Epithelial cell of esophagus (primary cell): Measurements from ENCODE around the gene MICAL3.

ENCODE experiments used
- DNase-seq: peaks from one replicate; pipeline ENCODE4 v3.0.0; 2010; ENCODE audit warnings: low read depth
- H3K4me3 ChIP-seq: 2 replicates; pipeline ENCODE4 v1.5.1; 2011; ENCODE audit warnings: mild to moderate bottlenecking, low read length, control low read depth
- CTCF ChIP-seq: IDR thresholded peaks from 2 replicates; pipeline ENCODE4 v1.5.1; 2011; ENCODE audit warnings: low read depth, mild to moderate bottlenecking, low read length, control low read depth, inconsistent platforms; ENCODE audit not compliant: insufficient read depth; ENCODE audit errors: missing control alignments

Gene MICAL3

GRCh38 chr22:17866127-17866526 lies 158.2 kb downstream of the MICAL3 start:
- DNase-seq, result no peak
- no peak overlapping the region for H3K4me3 ChIP-seq

GRCh38 chr22:17865183-17866055 lies 158.9 kb downstream of the MICAL3 start:
- H3K4me3 ChIP-seq, result no peak overlapping the region
- no peak for DNase-seq
- TF ChIP-seq CTCF, result no peak

More at GRCh38 chr22:17866127-17866526, 158.2 kb downstream of the MICAL3 start:
- no peak for TF ChIP-seq CTCF

- TF ChIP-seq CTCF, result no peak
- DNase-seq, result no peak
- no peak overlapping the region for H3K4me3 ChIP-seq
Observed at GRCh38 chr22:17864398-17865182, 159.8 kb downstream of the MICAL3 start.

- TF ChIP-seq CTCF, result no peak
- DNase-seq, result no peak
- no peak overlapping the region for H3K4me3 ChIP-seq
Observed at GRCh38 chr22:17862646-17863181, 161.6 kb downstream of the MICAL3 start.

- H3K4me3 ChIP-seq, result no peak overlapping the region
- DNase-seq, result no peak
- TF ChIP-seq CTCF, result no peak
Observed at GRCh38 chr22:17861909-17862308, 162.5 kb downstream of the MICAL3 start.

GRCh38 chr22:17860220-17860965 lies 164.0 kb downstream of the MICAL3 start:
- no peak for DNase-seq
- TF ChIP-seq CTCF, result no peak
- no peak overlapping the region for H3K4me3 ChIP-seq
